K562 (cell line): ENCODE results near the gene TGOLN2. TPM values are rescaled to one million over a fixed set of nuclear protein-coding genes. Genes with fewer than 3 reads are reported as not detected.

Experiments used
- AFF1 ChIP-seq, 2 experiments: fragments of 450-650 bp; IDR thresholded peaks; 2 replicates each; pipeline ENCODE4 v1.6.1; 2018; ENCODE audit warnings: mild to moderate bottlenecking in 2 of 2, low read depth in 1 of 2; ENCODE audit not compliant: partially characterized antibody in 2 of 2
- E2F1 ChIP-seq: sonication (generic); formaldehyde crosslinking; IDR thresholded peaks from 2 replicates; pipeline ENCODE4 v1.8.1; 2023; ENCODE audit warnings: mild to moderate bottlenecking, missing genetic modification reagents, moderate library complexity
- E2F4 ChIP-seq: sonication (generic); formaldehyde crosslinking; IDR thresholded peaks from 2 replicates; pipeline ENCODE4 v1.8.0; 2022; ENCODE audit warnings: mild to moderate bottlenecking, low read depth, missing genetic modification reagents
- ETV6 ChIP-seq, 3 experiments: fragments of 150-350 bp in 1 of 3; sonication (generic) in 1 of 3; formaldehyde crosslinking in 1 of 3; IDR thresholded peaks; 2 replicates each; pipeline versions ENCODE4 v1.6.1 to v1.8.0; 2014 to 2022; ENCODE audit warnings: borderline replicate concordance in 2 of 3, low read depth in 2 of 3, antibody characterized with exemption in 1 of 3, low read length in 1 of 3, mild to moderate bottlenecking in 1 of 3, missing genetic modification reagents in 1 of 3
- FOXP1 ChIP-seq: sonication (generic); formaldehyde crosslinking; IDR thresholded peaks from 2 replicates; pipeline ENCODE4 v1.8.0; 2022; ENCODE audit warnings: mild to moderate bottlenecking, missing genetic modification reagents
- HDAC8 ChIP-seq: fragments of 450-650 bp; IDR thresholded peaks from 2 replicates; pipeline ENCODE4 v1.6.1; 2016; ENCODE audit warnings: mild to moderate bottlenecking, missing genetic modification characterization, moderate library complexity, missing compliant biosample characterization
- LARP7 ChIP-seq: fragments of 450-650 bp; IDR thresholded peaks from 2 replicates; pipeline ENCODE4 v1.6.1; 2016
- NRF1 ChIP-seq, 2 experiments: fragments of 450-650 bp; IDR thresholded peaks in 1 of 2; conservative IDR thresholded peaks in 1 of 2; 2 replicates each; pipeline ENCODE4 v1.6.1; 2014; ENCODE audit warnings: mild to moderate bottlenecking in 2 of 2
- POLR3G ChIP-seq: IDR thresholded peaks from 2 replicates; pipeline ENCODE4 v1.6.1; 2011; ENCODE audit not compliant: insufficient read length, insufficient replicate concordance; ENCODE audit errors: extremely low read depth
- RBM15 ChIP-seq: fragments of 200-400 bp; formaldehyde crosslinking; IDR thresholded peaks from 2 replicates; pipeline ENCODE4 v1.6.1; 2018; ENCODE audit warnings: mild to moderate bottlenecking, low read length, moderate library complexity; ENCODE audit not compliant: insufficient read depth
- TAL1 ChIP-seq: fragments of 450-650 bp; IDR thresholded peaks from 2 replicates; pipeline ENCODE4 v1.6.1; 2016; ENCODE audit warnings: mild to moderate bottlenecking
- TCF3 ChIP-seq: sonication (generic); formaldehyde crosslinking; IDR thresholded peaks from 2 replicates; pipeline ENCODE4 v1.4.0; 2020; ENCODE audit warnings: mild to moderate bottlenecking, missing genetic modification reagents
- TEAD4 ChIP-seq, 2 experiments: sonication (generic) in 1 of 2; formaldehyde crosslinking in 1 of 2; IDR thresholded peaks; 2 replicates each; pipeline versions ENCODE4 v1.6.1 to v1.8.0; 2012 to 2022; ENCODE audit warnings: borderline replicate concordance in 1 of 2, inconsistent platforms in 1 of 2, low read length in 1 of 2, mild to moderate bottlenecking in 1 of 2, missing genetic modification reagents in 1 of 2
- YY1 ChIP-seq, 3 experiments: IDR thresholded peaks; 2 replicates each; pipeline ENCODE4 v1.6.1; 2011; ENCODE audit warnings: low read length in 2 of 3, mild to moderate bottlenecking in 2 of 3, moderate library complexity in 2 of 3, borderline replicate concordance in 1 of 3, control low read depth in 1 of 3, low read depth in 1 of 3; ENCODE audit not compliant: insufficient read depth in 3 of 3, insufficient replicate concordance in 2 of 3, control insufficient read depth in 1 of 3, insufficient read length in 1 of 3; ENCODE audit errors: extremely low read depth in 1 of 3
- ZNF212 ChIP-seq: fragments of 450-650 bp; formaldehyde crosslinking; IDR thresholded peaks from 2 replicates; pipeline ENCODE4 v1.4.0; 2020; ENCODE audit warnings: mild to moderate bottlenecking
- ZNF449 ChIP-seq: fragments of 250-450 bp; sonication (Bioruptor Pico); IDR thresholded peaks from 2 replicates; pipeline ENCODE4 v1.8.0; 2022; ENCODE audit warnings: moderate library complexity, mild to moderate bottlenecking, inconsistent platforms
- ZSCAN32 ChIP-seq: fragments of 450-650 bp; formaldehyde crosslinking; IDR thresholded peaks from 2 replicates; pipeline ENCODE4 v1.4.0; 2020; ENCODE audit warnings: mild to moderate bottlenecking, moderate library complexity
- polyA plus RNA-seq, 8 experiments: library from polyadenylated mRNA; depleted of rRNA in 4 of 8; stranded (reverse) in 5 of 8; unstranded in 3 of 8; fragments of >200 nt; fragmentation: Nextera tagmentation in 2 of 8; fragmentation: Illumina TruSeq in 1 of 8; extraction: Ambion mirVana in 2 of 8; extraction: Trizol in 1 of 8; gene quantifications; 2 replicates each; pipeline versions ENCODE4 v1.2.1 to v1.2.3, GENCODE V29; 2011 to 2014; ENCODE audit warnings: inconsistent platforms in 1 of 8, missing spikeins in 1 of 8
- total RNA-seq, 7 experiments: library from RNA; depleted of rRNA in 6 of 7; stranded (reverse); fragments of >200 nt in 6 of 7; fragmentation: Illumina TruSeq in 2 of 7; extraction: Trizol in 2 of 7; gene quantifications; 2 replicates each; pipeline versions ENCODE4 v1.2.1 to v1.2.3, GENCODE V29; 2011 to 2021; ENCODE audit warnings: low replicate concordance in 1 of 7

The TGOLN2 gene
- total and polyA plus RNA-seq, 9 of the 15 experiments (the other 6 are each of a cell fraction or from before 2014, with no cell fraction given): 13.0 to 66.5 (median 35.9) TPM

GRCh38 chr2:85326406-85327159 is 1.2 kb downstream of the TGOLN2 start (continued):
- TF ChIP-seq TCF3 (peak; percentile 81), TAL1 (peak; percentile 59), HDAC8 (tag) (no peak), RBM15 (no peak), LARP7 (no peak), TEAD4 (IDR thresholded peaks at IDR 0.05; ENCODE audit: low read length) (peak; percentile 71), TEAD4 (CRISPR knock-in tag; IDR thresholded peaks at IDR 0.05; ENCODE audit: borderline replicate concordance) (no peak), E2F4 (no peak), ZNF212 (no peak), FOXP1 (no peak), E2F1 (no peak), ZSCAN32 (no peak), AFF1 (IDR thresholded peaks at IDR 0.05; ENCODE audit: low read depth in 1 of 2, partially characterized antibody in 2 of 2) (peak; percentile 22 to 24), YY1 (IDR thresholded peaks at IDR 0.05; ENCODE audit: borderline replicate concordance in 1 of 3, control insufficient read depth in 1 of 3, extremely low read depth in 1 of 3, insufficient read depth in 3 of 3, insufficient read length in 1 of 3, insufficient replicate concordance in 2 of 3, low read depth in 1 of 3, low read length in 2 of 3) (peak; percentile 35 to 86 (median 66)), ETV6 (IDR thresholded peaks at IDR 0.05; ENCODE audit: borderline replicate concordance in 1 of 2, low read depth in 2 of 2, low read length in 1 of 2) (peak; percentile 15 to 24; a peak in 1 of 4 replicates), ETV6 (CRISPR knock-in tag; IDR thresholded peaks at IDR 0.05; ENCODE audit: borderline replicate concordance) (no peak), NRF1 (conservative IDR thresholded peaks at IDR 0.05 in 1 of 2, IDR thresholded peaks at IDR 0.05 in 1 of 2) (0 out of 4 replicates have a peak, but pooled peaks of 1 of the 2 experiments have one; percentile 16), ZNF449 (no peak), POLR3G (no peak)
